DND-41 (cell line): ENCODE results near the gene KCMF1.

Experiments used
- ATAC-seq: fragments of 200-7000 bp; cut with Tn5 transposase; 3 replicates; pipeline ENCODE4 v1.9.1; 2021; ENCODE audit warnings: low read depth; ENCODE audit not compliant: insufficient read depth
- DNase-seq: peaks from one replicate; pipeline ENCODE4 v3.0.0-alpha.2; 2020
- H2AFZ ChIP-seq: 2 replicates; pipeline ENCODE4 v1.6.0; 2012; ENCODE audit warnings: low read depth, low read length
- H3K27ac ChIP-seq: 2 replicates; pipeline ENCODE4 v1.5.1; 2012; ENCODE audit warnings: low read length, inconsistent platforms
- H3K27me3 ChIP-seq: fragments of 200-600 bp; sonication (generic); 2 replicates; pipeline ENCODE4 v1.6.0; 2012; ENCODE audit warnings: low read length, mild to moderate bottlenecking, inconsistent platforms; ENCODE audit not compliant: insufficient read depth, poor library complexity
- H3K36me3 ChIP-seq: 2 replicates; pipeline ENCODE4 v1.5.1; 2012; ENCODE audit warnings: low read length, inconsistent platforms; ENCODE audit not compliant: insufficient read depth
- H3K4me1 ChIP-seq: 2 replicates; pipeline ENCODE4 v1.5.1; 2012; ENCODE audit warnings: mild to moderate bottlenecking, low read length; ENCODE audit not compliant: insufficient read depth
- H3K4me2 ChIP-seq: 2 replicates; pipeline ENCODE4 v1.6.0; 2012; ENCODE audit warnings: mild to moderate bottlenecking, moderate library complexity, low read length, inconsistent platforms; ENCODE audit not compliant: insufficient read depth
- H3K4me3 ChIP-seq, 2 experiments: fragments of 200-600 bp in 1 of 2; shearing (Covaris generic) in 1 of 2; 2 replicates each; pipeline ENCODE4 v1.5.1; 2012 to 2016; ENCODE audit warnings: inconsistent platforms in 2 of 2, low read length in 2 of 2, mild to moderate bottlenecking in 2 of 2, low read depth in 1 of 2, moderate library complexity in 1 of 2
- H3K79me2 ChIP-seq: 2 replicates; pipeline ENCODE4 v1.6.0; 2012; ENCODE audit warnings: low read length, inconsistent platforms; ENCODE audit not compliant: insufficient read depth
- H3K9ac ChIP-seq: 2 replicates; pipeline ENCODE4 v1.6.0; 2012; ENCODE audit warnings: low read depth, mild to moderate bottlenecking, inconsistent platforms, low read length, moderate library complexity
- H3K9me3 ChIP-seq: 2 replicates; pipeline ENCODE4 v1.5.1; 2012; ENCODE audit warnings: low read length, moderate library complexity, mild to moderate bottlenecking, inconsistent platforms; ENCODE audit not compliant: insufficient read depth, severe bottlenecking
- H4K20me1 ChIP-seq: 2 replicates; pipeline ENCODE4 v1.6.0; 2012; ENCODE audit warnings: low read length; ENCODE audit not compliant: insufficient read depth
- EZH2 ChIP-seq: IDR thresholded peaks from 3 replicates; pipeline ENCODE4 v1.6.1; 2012; ENCODE audit warnings: borderline replicate concordance, low read depth, mild to moderate bottlenecking, moderate library complexity, low read length, inconsistent platforms; ENCODE audit not compliant: severe bottlenecking
- TF ChIP-seq, protein P1 (sequence below): IDR thresholded peaks from 2 replicates; pipeline ENCODE4 v1.5.1; 2012; ENCODE audit warnings: borderline replicate concordance, low read length, moderate library complexity, mild to moderate bottlenecking; ENCODE audit not compliant: poor library complexity, severe bottlenecking; ENCODE audit errors: extremely low read depth

KCMF1 gene

DNA sequence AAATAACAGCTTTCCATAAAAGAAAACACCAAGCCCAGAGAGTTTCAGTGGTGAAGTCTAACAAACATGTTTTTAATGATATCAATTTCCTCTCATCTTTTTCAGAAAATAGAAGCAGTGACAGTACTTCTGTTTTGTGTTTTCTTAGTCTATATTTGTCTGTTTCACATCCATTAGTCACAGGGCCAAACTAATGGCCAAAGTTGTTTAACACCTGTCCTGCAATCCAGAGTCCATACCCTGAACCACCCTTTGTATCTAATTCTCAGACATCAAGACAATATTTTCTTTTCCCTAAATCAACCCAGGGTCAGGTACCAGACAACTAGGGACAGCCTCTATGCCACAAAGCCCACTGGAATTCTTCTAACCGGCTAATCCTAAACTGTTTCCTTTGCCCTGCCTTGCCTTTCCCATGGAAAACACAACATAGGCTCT, 39.6 kb upstream of the KCMF1 start:
- no peak for TF ChIP-seq EZH2
- TF ChIP-seq, protein P1, sequence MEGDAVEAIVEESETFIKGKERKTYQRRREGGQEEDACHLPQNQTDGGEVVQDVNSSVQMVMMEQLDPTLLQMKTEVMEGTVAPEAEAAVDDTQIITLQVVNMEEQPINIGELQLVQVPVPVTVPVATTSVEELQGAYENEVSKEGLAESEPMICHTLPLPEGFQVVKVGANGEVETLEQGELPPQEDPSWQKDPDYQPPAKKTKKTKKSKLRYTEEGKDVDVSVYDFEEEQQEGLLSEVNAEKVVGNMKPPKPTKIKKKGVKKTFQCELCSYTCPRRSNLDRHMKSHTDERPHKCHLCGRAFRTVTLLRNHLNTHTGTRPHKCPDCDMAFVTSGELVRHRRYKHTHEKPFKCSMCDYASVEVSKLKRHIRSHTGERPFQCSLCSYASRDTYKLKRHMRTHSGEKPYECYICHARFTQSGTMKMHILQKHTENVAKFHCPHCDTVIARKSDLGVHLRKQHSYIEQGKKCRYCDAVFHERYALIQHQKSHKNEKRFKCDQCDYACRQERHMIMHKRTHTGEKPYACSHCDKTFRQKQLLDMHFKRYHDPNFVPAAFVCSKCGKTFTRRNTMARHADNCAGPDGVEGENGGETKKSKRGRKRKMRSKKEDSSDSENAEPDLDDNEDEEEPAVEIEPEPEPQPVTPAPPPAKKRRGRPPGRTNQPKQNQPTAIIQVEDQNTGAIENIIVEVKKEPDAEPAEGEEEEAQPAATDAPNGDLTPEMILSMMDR: no peak
- ATAC-seq: no peak
- H4K20me1 ChIP-seq: no peaks in the 10 kb centered on the region
- DNase-seq: no peak
- no peak overlapping the region for H3K27ac ChIP-seq
- no peak overlapping the region for H3K4me3 ChIP-seq
- no peaks in the 10 kb centered on the region for H3K79me2 ChIP-seq
- H2AFZ ChIP-seq: no peak overlapping the region
- no peaks in the 10 kb centered on the region for H3K27me3 ChIP-seq
- peaks cover 6% of the 10 kb centered on the region for H3K4me1 ChIP-seq
- no peak overlapping the region for H3K4me2 ChIP-seq
- H3K9ac ChIP-seq: no peak overlapping the region
- no peaks in the 10 kb centered on the region for H3K36me3 ChIP-seq
- H3K9me3 ChIP-seq: no peaks in the 10 kb centered on the region

GRCh38 chr2:84938194-84938879, 32.6 kb upstream of the KCMF1 start:
- Histone ChIP-seq H3K9ac (no peak overlapping the region), H3K4me1 (no peaks in the 10 kb centered on the region), H3K36me3 (no peaks in the 10 kb centered on the region), H3K9me3 (no peaks in the 10 kb centered on the region), H3K27me3 (no peaks in the 10 kb centered on the region), H3K4me2 (no peak overlapping the region), H2AFZ (no peak overlapping the region), H4K20me1 (no peaks in the 10 kb centered on the region), H3K27ac (no peak overlapping the region), H3K4me3 (no peak overlapping the region), H3K79me2 (no peaks in the 10 kb centered on the region)
- ATAC-seq: no peak
- TF ChIP-seq EZH2: no peak
- TF ChIP-seq, protein P1: no peak
- no peak for DNase-seq

DNA sequence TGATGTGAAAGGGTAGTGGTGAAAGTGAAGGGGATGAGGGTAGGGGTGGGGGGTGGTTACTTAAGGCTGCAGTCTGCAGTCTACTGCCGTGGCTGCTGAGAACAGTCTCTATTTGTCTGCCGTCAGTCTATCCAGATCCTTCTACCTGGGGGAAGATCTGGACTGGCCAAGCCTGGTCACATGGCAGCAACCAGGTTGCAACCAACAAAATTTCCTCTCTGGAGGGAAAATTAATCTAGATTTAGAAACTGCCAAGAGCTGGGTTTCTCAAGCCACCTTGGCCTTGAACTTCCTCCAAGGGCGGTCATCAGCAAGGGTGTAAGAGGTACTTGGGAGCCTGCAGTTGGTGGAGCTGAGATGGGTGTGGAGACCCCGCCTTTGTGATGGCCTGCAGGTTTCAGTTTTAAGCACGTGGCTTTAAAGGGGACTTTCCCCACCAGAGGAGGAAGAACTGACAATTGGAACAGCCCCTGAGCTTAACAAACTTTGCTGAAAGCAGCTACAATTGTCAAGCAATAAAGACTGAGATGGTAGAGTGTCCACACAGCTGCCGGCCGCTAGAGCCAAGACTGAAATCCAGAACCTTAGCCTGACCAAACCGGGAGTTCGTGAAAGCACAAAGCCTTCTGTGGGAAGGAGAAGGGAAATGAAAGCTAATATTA, 31.4 kb upstream of the KCMF1 start:
- peak; percentile 64; the same call in 2 of the 3 replicates for ATAC-seq
- no peaks in the 10 kb centered on the region for H3K27me3 ChIP-seq
- no peak overlapping the region for H3K27ac ChIP-seq
- H3K9me3 ChIP-seq: no peaks in the 10 kb centered on the region
- H3K9ac ChIP-seq: no peak overlapping the region
- no peaks in the 10 kb centered on the region for H4K20me1 ChIP-seq
- H3K4me1 ChIP-seq: no peaks in the 10 kb centered on the region
- no peak for TF ChIP-seq EZH2
- TF ChIP-seq, protein P1: no peak
- H3K4me3 ChIP-seq: no peak overlapping the region
- H3K4me2 ChIP-seq: no peak overlapping the region
- no peaks in the 10 kb centered on the region for H3K36me3 ChIP-seq
- DNase-seq: peak; percentile 20
- H3K79me2 ChIP-seq: no peaks in the 10 kb centered on the region
- peak overlapping the region; percentile 53 for H2AFZ ChIP-seq
